B cell (primary cell): ENCODE results near the gene LMX1B.

Source experiments
- EZH2 ChIP-seq: IDR thresholded peaks from 2 replicates; pipeline ENCODE4 v1.6.1; 2012; ENCODE audit warnings: borderline replicate concordance, low read depth, mild to moderate bottlenecking, moderate library complexity, low read length; ENCODE audit not compliant: insufficient read depth, poor library complexity, severe bottlenecking
- TF ChIP-seq, protein P1 (sequence below): fragments of 200-600 bp; IDR thresholded peaks from one replicate; pipeline ENCODE4 v1.8.0; 2022; ENCODE audit warnings: antibody characterized with exemption, mild to moderate bottlenecking

DNA sequence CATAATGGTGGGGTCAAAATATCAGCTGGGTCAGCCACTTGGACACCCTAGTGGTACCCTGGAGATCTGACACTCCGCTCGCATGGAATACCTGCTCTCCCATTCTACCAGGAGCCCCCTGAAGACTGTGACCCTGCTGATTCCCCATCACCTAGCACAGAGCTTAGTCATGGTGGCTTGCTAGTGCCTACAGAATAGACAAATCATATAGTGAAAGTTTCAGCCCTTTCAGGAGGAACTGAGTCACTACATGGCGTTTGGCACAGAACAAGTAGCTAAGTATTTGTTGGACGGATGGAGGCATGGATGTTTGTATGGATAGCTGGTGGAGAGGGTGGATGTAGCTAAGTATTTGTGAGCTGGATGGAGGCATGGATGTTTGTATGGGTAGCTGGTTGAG, 65.3 kb downstream of the LMX1B start:
- TF ChIP-seq, protein P1, sequence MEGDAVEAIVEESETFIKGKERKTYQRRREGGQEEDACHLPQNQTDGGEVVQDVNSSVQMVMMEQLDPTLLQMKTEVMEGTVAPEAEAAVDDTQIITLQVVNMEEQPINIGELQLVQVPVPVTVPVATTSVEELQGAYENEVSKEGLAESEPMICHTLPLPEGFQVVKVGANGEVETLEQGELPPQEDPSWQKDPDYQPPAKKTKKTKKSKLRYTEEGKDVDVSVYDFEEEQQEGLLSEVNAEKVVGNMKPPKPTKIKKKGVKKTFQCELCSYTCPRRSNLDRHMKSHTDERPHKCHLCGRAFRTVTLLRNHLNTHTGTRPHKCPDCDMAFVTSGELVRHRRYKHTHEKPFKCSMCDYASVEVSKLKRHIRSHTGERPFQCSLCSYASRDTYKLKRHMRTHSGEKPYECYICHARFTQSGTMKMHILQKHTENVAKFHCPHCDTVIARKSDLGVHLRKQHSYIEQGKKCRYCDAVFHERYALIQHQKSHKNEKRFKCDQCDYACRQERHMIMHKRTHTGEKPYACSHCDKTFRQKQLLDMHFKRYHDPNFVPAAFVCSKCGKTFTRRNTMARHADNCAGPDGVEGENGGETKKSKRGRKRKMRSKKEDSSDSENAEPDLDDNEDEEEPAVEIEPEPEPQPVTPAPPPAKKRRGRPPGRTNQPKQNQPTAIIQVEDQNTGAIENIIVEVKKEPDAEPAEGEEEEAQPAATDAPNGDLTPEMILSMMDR = no peak
- TF ChIP-seq EZH2 = no peak
